Breast epithelium (tissue), 3 donors: ENCODE data around the gene KMT2E.

Source experiments
- POLR2A ChIP-seq: fragments of 450-650 bp; IDR thresholded peaks from one replicate; pipeline ENCODE4 v1.6.1; 2016; ENCODE audit warnings: antibody characterized with exemption, mild to moderate bottlenecking, moderate library complexity
- TF ChIP-seq, protein P1 (sequence below), 3 donors: fragments of 450-650 bp; IDR thresholded peaks; one replicate each; pipeline ENCODE4 v1.5.1; 2016 to 2017; ENCODE audit warnings: antibody characterized with exemption in 3 of 3, mild to moderate bottlenecking in 3 of 3, moderate library complexity in 3 of 3

DNA sequence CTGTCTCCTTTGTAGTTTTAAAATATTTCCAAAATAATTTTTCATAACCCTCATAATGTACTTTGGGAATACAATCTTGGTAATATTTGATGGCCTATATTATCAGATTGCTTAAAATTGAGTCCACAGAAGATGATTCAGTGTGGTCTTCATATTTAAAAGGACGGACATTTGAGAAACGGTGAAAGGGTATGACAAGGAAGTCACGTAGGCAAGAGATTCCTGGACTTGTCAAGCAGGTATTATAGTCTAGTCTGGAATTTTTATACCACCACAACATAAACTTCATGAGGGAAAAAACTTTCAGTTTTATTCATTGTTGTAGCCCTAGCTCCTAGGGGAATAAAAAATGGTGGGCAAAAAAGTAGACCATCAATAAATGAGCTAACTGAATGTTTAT lies 82.3 kb downstream of the KMT2E start:
- TF ChIP-seq POLR2A: no peak
- TF ChIP-seq, protein P1, sequence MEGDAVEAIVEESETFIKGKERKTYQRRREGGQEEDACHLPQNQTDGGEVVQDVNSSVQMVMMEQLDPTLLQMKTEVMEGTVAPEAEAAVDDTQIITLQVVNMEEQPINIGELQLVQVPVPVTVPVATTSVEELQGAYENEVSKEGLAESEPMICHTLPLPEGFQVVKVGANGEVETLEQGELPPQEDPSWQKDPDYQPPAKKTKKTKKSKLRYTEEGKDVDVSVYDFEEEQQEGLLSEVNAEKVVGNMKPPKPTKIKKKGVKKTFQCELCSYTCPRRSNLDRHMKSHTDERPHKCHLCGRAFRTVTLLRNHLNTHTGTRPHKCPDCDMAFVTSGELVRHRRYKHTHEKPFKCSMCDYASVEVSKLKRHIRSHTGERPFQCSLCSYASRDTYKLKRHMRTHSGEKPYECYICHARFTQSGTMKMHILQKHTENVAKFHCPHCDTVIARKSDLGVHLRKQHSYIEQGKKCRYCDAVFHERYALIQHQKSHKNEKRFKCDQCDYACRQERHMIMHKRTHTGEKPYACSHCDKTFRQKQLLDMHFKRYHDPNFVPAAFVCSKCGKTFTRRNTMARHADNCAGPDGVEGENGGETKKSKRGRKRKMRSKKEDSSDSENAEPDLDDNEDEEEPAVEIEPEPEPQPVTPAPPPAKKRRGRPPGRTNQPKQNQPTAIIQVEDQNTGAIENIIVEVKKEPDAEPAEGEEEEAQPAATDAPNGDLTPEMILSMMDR (IDR thresholded peaks at IDR 0.05): no peak
